Fibroblast of the conjunctiva (primary cell): Measurements from ENCODE around the gene GRHL3.
A peak's percentile ranks its signal among the peaks of the same experiment; 100 is the strongest.

Experiments
- DNase-seq: peaks from one replicate; pipeline ENCODE4 v3.0.0-alpha.2; 2010; ENCODE audit warnings: low read depth

GRHL3 gene

DNA sequence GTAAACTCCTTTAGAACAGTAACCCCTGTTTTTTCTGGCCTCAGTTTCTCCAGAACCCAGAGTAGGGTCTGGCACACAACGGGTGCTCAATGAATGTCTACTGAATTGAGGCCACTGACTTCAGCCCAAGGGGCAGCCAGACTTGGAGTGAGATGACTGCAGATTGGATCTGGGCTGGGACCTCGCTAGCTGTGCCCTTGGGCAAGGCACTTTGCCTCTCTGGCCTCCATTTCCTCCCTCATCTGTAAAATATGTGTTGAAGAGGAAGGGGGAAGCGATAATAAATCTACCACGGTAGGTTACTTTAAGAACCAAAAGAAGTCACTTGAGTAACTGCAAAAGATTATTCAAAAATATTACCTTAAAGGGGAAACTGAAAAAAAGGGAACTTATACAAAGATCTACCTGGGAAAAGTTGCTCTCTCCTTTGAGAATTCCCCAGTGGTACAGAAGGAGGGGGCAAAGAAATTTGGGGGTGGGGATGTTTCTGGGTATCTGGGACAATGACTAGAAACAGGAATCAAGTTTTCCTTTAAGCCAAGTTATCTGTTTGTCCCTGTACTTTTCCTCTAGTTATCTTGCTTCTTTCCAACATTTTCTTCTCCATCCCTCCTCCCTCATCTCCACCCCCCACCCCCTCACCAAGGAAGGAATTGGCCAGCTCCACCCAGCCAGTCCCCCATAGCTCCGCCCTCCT is 394 bp upstream of the GRHL3 start:
- no peak for DNase-seq

- no peak for DNase-seq
Observed at GRCh38 chr1:24319962-24320361, 805 bp downstream of the GRHL3 start.

- no peak for DNase-seq
Observed at GRCh38 chr1:24321126-24321525, 2.0 kb downstream of the GRHL3 start.

- peak; percentile 35 for DNase-seq
Observed at GRCh38 chr1:24321697-24322469, 2.7 kb downstream of the GRHL3 start.

DNA sequence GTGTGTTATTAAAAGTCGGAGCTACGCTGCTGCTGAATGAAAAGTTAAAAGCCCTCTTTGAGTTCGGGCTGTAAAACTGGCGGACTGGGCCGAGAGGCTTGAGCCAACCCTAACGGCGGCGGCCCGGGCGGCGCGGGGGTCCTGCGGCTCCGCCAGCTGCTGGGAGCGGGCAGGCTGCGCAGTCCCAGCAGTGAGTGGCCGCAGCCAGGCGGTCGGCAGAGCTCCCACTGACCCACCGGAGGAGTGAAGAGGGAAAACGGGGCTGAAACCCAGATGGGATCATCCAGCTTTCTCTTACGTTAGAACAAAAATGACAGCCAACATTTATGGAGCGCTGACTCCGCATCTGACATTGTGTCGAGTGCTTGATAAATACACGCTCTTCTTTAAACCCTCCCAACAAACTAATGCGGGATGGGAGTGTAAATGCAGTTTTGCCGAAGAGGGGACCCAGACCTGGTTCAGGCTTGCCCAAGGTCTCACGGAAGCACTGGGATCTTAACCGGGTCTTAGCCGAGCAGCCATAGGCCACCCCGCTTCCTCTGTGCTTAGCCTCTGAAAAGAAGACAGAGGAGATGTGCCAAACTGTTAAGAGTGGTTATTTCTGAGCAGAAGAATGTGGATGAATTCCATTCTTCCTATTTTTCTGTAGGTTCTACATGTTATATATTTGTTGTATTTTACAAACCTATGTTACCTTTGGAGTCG is 3.5 kb downstream of the GRHL3 start:
- no peak for DNase-seq

DNA sequence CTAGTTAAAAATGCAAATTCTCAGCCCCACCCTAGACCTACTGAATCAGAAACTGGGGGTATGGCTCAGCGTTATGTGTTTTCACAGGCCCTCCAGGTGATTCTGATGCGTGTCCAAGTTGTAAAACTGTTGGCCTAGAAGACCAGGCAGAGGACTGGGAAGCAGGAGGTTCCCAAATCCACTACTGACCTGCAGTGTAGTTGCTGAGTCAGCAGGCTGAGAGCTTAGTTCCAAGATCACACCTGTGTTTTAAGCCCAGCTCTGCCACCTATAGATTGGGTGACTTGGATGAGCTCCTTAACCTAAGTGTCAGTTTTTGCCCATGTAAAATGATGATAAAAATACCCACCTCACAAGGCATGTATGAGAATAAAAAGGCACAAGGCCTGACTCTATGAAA is 4.1 kb downstream of the GRHL3 start:
- no peak for DNase-seq

DNA sequence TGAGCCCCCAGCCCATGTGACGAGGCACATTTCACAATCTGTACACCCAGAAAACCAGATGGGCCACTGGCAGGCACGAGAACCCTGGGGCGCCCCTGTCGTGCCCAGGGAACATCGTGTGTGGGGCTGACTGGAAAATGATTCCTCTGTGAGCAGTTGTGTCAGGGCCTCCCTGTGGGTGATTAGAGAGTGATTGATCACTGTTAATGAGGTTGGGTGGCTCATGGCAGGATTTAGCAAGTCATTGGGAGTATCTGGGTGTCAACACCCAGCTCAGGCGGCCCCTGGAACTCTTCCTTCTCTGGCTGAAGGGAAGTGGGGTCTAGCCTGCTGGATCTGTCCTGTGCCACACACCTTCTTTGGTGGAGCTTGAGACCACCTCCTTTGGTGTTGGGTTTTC is 5.7 kb downstream of the GRHL3 start:
- no peak for DNase-seq

DNA sequence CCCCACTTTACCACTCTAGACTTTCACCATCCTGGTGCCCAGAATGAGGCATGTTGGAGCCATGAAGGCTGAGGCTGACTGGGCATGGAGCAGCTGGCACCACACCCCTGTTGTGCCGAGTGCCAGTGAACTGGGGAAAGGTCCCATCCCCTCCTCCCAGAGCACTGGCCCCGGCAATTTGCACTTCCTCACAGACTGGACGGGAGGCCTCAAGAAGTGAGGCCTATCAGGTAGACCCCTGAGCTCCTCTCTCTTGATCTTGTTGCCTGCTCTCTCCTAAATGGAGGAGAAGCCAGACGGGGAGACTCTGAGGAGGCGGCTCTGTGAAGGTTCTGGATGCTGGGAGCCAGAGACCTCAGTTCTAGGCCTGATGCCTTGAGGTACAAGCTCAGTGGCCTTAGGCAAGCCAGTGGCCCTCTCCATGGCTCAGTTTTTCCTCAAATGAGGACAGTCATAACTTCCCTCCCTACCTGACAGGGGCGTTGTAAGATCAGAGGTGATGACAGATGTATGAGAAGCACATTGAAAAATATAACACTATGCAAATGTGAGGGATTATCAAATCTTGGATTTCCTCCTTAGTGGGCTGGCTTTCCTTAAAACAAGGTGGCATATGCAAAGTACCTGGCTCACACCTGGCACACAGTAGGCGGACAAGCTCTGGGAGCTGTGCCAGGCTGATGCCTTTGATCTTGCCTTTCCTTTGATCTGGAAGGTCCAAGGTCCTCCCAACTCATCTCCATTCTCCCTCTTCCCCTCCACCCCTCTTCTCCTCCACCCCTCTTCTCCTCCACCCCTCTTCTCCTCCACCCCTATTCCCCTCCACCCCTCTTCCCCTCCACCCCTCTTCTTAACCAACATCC is 6.7 kb downstream of the GRHL3 start:
- no peak for DNase-seq

DNA sequence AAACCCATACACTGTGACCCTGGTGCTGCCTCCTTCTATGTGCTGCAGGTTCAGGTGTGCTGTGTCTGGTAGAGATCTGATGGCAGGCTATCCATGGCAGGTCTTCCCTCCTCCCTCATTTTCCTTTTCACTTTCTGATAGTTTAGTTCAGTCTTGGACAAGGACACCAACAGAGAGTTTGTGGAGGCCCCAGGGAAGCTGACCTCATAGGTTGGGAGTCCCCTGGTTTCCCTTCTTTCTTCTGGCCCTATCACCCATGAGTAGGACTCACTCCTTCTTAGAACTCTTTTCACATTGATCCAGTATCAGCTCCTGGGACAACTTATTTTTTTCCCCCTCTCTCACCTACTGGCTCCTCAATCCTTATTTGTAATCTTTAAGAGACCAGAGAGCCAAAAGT is 8.3 kb downstream of the GRHL3 start:
- DNase-seq = no peak

DNA sequence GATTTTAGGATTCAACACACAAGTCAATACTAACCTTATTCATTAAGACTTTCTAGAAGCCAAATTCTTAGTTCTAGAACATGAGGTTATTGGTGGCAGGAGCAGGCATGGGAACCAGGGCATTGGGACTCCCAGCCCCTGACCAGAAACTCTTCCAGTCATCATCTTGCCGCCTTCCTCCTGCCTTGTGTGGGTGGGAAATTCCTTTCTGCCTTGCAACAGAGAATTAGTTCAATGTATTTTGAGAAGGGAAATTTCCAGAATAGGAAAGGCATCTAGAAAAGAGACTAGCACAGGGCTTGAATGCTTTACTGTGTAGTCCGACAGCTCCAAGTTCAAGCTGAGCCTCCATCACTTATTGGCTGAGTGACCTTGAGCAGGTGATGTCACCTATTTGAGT is 8.7 kb downstream of the GRHL3 start:
- DNase-seq = no peak

- DNase-seq = no peak
Observed at GRCh38 chr1:24329331-24329730, 10.2 kb downstream of the GRHL3 start.

DNA sequence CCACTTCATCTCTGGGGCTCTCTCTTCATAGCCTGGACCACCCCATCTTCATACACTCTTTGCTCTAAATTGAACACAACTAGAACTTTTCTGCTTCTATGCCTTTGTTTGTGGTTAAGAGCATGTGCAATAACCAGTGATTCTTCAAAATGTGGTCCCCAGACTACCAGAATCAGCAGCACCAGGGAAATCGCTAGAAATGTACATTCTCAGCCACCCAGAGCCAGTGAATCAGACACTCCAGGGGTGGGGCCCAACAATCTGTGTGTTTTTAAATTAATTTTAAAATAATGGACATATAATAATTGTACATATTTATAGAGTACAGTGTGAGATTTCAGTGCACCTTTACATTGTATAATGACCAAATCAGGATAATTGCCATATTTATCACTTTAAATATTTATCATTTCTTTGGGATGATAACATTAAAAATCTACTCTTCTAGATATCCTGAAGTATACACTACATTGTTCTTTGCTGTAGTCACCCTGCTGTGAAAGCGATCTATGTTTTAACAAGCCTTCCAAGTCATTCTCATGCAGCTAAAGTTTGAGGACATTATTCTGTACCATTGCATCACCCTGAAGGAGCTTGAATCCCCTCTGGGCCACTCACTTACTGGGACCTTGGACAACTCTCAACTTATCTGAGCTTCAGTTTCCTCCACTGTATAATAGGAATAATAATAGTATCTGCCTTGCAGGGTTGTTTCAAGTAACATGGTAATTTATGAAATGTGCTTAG is 10.8 kb downstream of the GRHL3 start:
- peak; percentile 47 for DNase-seq

DNA sequence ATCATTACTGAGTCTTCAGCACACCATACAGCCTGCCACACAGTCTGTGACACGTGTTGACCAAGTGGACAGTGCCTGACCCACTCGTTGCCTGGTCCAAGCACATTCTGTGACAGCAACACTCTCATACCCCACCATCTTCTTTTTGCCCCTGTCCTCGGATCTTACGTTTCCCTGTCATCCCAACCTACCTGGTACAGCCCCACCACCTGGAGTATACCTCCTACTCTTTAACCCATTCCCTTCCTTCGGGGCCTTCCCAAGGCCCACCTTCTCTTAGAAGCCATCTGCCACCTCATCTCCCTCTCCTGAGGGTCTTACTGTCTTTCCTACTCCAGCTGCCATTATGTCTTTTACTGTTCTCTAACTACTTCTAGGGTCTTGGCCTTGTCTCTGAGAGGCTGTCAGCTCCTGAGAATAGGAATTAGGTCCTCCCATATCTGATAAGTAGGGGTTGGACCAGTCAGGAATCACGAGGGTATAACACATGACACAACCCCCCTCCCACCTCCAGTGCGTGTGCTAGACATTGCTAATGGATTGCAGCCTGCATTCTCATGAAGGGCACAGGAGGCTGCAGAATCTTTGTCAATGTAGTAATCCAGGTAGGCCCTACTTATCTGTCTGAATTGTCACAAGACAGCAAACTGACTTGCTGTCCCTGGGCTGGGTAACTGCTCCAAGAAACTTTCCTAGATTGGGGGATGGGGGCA is 13.0 kb downstream of the GRHL3 start:
- DNase-seq = no peak

- no peak for DNase-seq
Observed at GRCh38 chr1:24336075-24336474, 16.9 kb downstream of the GRHL3 start.

GRCh38 chr1:24337455-24337854 is 18.3 kb downstream of the GRHL3 start:
- no peak for DNase-seq

GRCh38 chr1:24338447-24338846 is 19.3 kb downstream of the GRHL3 start:
- no peak for DNase-seq

DNA sequence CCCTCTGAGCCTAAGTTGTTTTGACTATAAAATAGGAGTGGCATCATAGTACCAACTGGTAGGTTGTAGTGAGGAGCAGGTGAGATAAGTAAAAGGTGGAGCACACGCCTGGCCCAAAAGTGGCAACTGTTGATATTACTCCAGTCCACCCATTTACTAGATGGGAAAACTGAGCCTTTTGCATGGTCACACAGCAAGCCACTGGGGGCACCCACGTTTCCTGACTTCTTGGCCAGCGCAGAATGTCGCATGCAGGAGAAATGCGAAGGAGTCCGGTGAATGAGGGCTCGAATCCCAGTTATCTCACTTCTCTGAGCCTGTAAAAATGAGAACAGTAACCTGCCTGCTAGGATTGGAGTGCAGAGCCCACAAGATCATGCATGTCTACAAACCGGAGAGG is 20.8 kb downstream of the GRHL3 start:
- no peak for DNase-seq

- DNase-seq = no peak
Observed at GRCh38 chr1:24340770-24341169, 21.6 kb downstream of the GRHL3 start.

DNA sequence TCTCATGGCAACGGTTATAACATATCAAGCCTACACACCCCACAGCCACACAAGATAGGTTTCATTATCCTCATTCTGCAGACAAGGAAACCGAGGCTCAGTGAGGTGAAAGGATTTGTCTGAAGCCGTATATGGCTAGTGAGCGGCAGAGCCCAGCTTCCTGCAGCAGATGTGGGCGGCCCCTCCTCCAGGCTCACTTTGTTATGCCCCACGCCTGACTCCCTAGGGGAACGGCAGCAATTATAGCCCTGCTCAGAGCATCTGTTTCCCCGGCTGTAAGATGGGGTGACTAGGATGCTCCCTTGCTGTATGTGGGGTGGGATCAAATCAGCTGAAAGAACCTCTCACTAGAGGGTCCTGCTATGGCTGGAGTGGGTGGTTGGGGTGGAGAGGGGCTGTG is 22.1 kb downstream of the GRHL3 start:
- DNase-seq = no peak

DNA sequence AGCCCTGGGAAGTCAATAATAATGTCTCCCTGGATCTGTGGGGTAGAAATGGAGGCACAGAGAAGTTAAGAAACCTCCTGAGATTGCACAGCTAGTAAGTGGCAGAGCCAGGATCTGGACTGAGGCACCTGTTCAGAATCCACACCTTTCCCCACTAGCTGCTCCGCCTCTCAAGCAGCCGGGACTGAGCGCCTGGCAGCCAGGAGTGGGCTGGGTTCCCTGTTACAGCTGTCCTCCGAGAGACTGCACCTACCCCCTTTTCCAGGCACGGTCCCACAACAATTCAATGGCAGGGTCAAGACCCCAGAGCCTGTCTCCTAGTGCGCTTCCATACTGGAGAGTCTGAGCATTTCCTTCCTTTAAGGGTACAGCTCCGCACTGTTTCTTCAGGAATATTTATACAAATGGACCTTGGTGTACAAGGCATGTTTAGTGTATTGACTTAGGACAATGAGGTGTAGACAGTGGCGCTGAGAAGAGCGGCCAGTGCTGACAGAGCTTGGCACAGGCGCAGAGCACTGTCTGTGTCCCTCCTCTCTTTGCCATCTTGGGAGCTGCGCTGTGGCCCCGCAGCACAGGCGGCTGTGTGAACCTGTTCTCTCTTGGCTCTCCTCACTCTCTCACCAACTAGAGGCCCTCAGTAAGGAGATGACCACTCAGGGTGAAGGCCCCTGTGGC is 24.4 kb downstream of the GRHL3 start:
- no peak for DNase-seq
